ENCODE measurements around the gene SLC39A1. TPM values are rescaled to one million over a fixed set of nuclear protein-coding genes. Genes with fewer than 3 reads are reported as not detected.
A peak's percentile ranks its signal among the peaks of the same experiment; 100 is the strongest.

The SLC39A1 gene
- total RNA-seq, 4 donors from 2014 or later = 60.0 to 79.5 (median 69.6) TPM

- WGBS = under 1% methylated on average over 48 of the region's 86 CpGs
- Histone ChIP-seq H3K4me3 (peak overlapping the region; percentile 84), H3K27ac (peak overlapping the region; percentile 91), H3K9me3 (no peaks in the 10 kb centered on the region), H3K4me1 (peaks cover 44% of the 10 kb centered on the region), H3K27me3 (no peaks in the 10 kb centered on the region), H3K36me3 (no peaks in the 10 kb centered on the region)
- peak in 1 of 2 donors; percentile 82 for DNase-seq (ENCODE audit: low spot score in 2 of 2)
- TF ChIP-seq POLR2AphosphoS5 (IDR thresholded peaks at IDR 0.05) (no peak), EP300 (IDR thresholded peaks at IDR 0.05) (no peak)
These were observed 41.0 kb downstream of the SLC39A1 start for GRCh38 chr1:153922076-153922971.

- Histone ChIP-seq H3K4me1 (peaks cover 44% of the 10 kb centered on the region), H3K27me3 (no peaks in the 10 kb centered on the region), H3K36me3 (no peaks in the 10 kb centered on the region), H3K27ac (peak overlapping the region; percentile 91), H3K4me3 (peak overlapping the region; percentile 84), H3K9me3 (no peaks in the 10 kb centered on the region)
- no peak for TF ChIP-seq POLR2A (IDR thresholded peaks at IDR 0.05)
- no peak for TF ChIP-seq POLR2AphosphoS5 (IDR thresholded peaks at IDR 0.05)
- TF ChIP-seq CTCF (IDR thresholded peaks at IDR 0.05) = no peak
- TF ChIP-seq EP300 (IDR thresholded peaks at IDR 0.05) = no peak
- 1% methylated on average over 10 of the region's 10 CpGs for WGBS
- DNase-seq (ENCODE audit: low spot score in 2 of 2) = no peak
These were observed 41.6 kb downstream of the SLC39A1 start for GRCh38 chr1:153921803-153922075.

GRCh38 chr1:153921080-153921802 is 42.1 kb downstream of the SLC39A1 start:
- Histone ChIP-seq H3K4me1 (peaks cover 44% of the 10 kb centered on the region), H3K27ac (no peak overlapping the region), H3K4me3 (peak overlapping the region; percentile 84), H3K27me3 (no peaks in the 10 kb centered on the region), H3K9me3 (no peaks in the 10 kb centered on the region), H3K36me3 (peaks cover under 1% of the 10 kb centered on the region)
- no peak for TF ChIP-seq EP300 (IDR thresholded peaks at IDR 0.05)
- TF ChIP-seq POLR2A (IDR thresholded peaks at IDR 0.05) = no peak
- TF ChIP-seq POLR2AphosphoS5 (IDR thresholded peaks at IDR 0.05) = no peak
- no peak for TF ChIP-seq CTCF (IDR thresholded peaks at IDR 0.05)
- DNase-seq (ENCODE audit: low spot score in 2 of 2) = no peak
- WGBS = 30% methylated on average over 3 of the region's 3 CpGs

GRCh38 chr1:153919876-153920852 is 43.2 kb downstream of the SLC39A1 start:
- H3K27ac ChIP-seq = no peak overlapping the region
- H3K36me3 ChIP-seq = peaks cover 6% of the 10 kb centered on the region
- peaks cover 44% of the 10 kb centered on the region for H3K4me1 ChIP-seq
- DNase-seq (ENCODE audit: low spot score in 2 of 2) = no peak
- 43% methylated on average over 4 of the region's 4 CpGs for WGBS
- TF ChIP-seq POLR2A (IDR thresholded peaks at IDR 0.05) (no peak), CTCF (IDR thresholded peaks at IDR 0.05) (peak in 1 of 2 donors; percentile 11)
- H3K4me3 ChIP-seq = no peak overlapping the region
- no peaks in the 10 kb centered on the region for H3K27me3 ChIP-seq
- H3K9me3 ChIP-seq = no peaks in the 10 kb centered on the region

- peaks cover 13% of the 10 kb centered on the region for H3K36me3 ChIP-seq
- WGBS = 85% methylated on average over 4 of the region's 4 CpGs
- TF ChIP-seq EP300 (IDR thresholded peaks at IDR 0.05) (no peak), POLR2A (IDR thresholded peaks at IDR 0.05) (no peak), CTCF (IDR thresholded peaks at IDR 0.05) (no peak), POLR2AphosphoS5 (IDR thresholded peaks at IDR 0.05) (no peak)
- peaks cover 31% of the 10 kb centered on the region for H3K4me1 ChIP-seq
- no peak overlapping the region for H3K27ac ChIP-seq
- no peak for DNase-seq (ENCODE audit: low spot score in 2 of 2)
- no peak overlapping the region for H3K4me3 ChIP-seq
- H3K27me3 ChIP-seq = no peaks in the 10 kb centered on the region
- no peaks in the 10 kb centered on the region for H3K9me3 ChIP-seq
These were observed 47.0 kb downstream of the SLC39A1 start for GRCh38 chr1:153916297-153916696.

All from suprapubic skin (tissue), 4 donors.